HUES64 (cell line): ENCODE measurements around the gene TOM1.

Experiments used
- H3K27ac ChIP-seq: 2 replicates; pipeline ENCODE4 v1.7.0; 2013; ENCODE audit warnings: low read depth, low read length, inconsistent platforms
- H3K27me3 ChIP-seq: 2 replicates; pipeline ENCODE4 v1.6.1; 2013; ENCODE audit warnings: mild to moderate bottlenecking, low read length; ENCODE audit not compliant: insufficient read depth
- H3K36me3 ChIP-seq: 2 replicates; pipeline ENCODE4 v1.6.1; 2013; ENCODE audit warnings: mild to moderate bottlenecking, low read length; ENCODE audit not compliant: insufficient read depth
- H3K4me1 ChIP-seq: 2 replicates; pipeline ENCODE4 v1.6.1; 2013; ENCODE audit warnings: mild to moderate bottlenecking, low read length, moderate library complexity; ENCODE audit not compliant: insufficient read depth
- H3K4me3 ChIP-seq: 2 replicates; pipeline ENCODE4 v1.5.1; 2013; ENCODE audit warnings: mild to moderate bottlenecking, low read length, moderate library complexity
- H3K9ac ChIP-seq: 2 replicates; pipeline ENCODE4 v1.6.1; 2013; ENCODE audit warnings: mild to moderate bottlenecking, low read depth, low read length
- H3K9me3 ChIP-seq: 2 replicates; pipeline ENCODE4 v1.6.1; 2013; ENCODE audit warnings: low read depth, low read length; ENCODE audit not compliant: insufficient read depth
- WGBS: fragments of 150-250, 120-280 bp; methylation state at CpG from one replicate; pipeline ENCODE4 v1.1.7; 2013; ENCODE audit warnings: missing lambda C conversion rate; 5-methylcytosine and 5-hydroxymethylcytosine counted together

The TOM1 gene

GRCh38 chr22:35348026-35348590 is 48.4 kb downstream of the TOM1 start:
- Histone ChIP-seq H3K4me1 (no peaks in the 10 kb centered on the region), H3K9me3 (no peaks in the 10 kb centered on the region), H3K27me3 (peaks cover 6% of the 10 kb centered on the region), H3K4me3 (no peak overlapping the region), H3K9ac (no peak overlapping the region), H3K36me3 (0 out of 2 replicates have a peak, but pooled peaks cover 2% of the 10 kb centered on the region), H3K27ac (no peak overlapping the region)
- WGBS, result 95% methylated on average over 18 of the region's 18 CpGs

- WGBS, result 90% methylated on average over 5 of the region's 5 CpGs
Measured at GRCh38 chr22:35348703-35349102, 49.0 kb downstream of the TOM1 start.

GRCh38 chr22:35349368-35349703 is 49.6 kb downstream of the TOM1 start:
- Histone ChIP-seq H3K36me3 (no peaks in the 10 kb centered on the region), H3K9ac (no peak overlapping the region), H3K9me3 (no peaks in the 10 kb centered on the region), H3K27ac (no peak overlapping the region), H3K27me3 (peaks cover 6% of the 10 kb centered on the region), H3K4me3 (no peak overlapping the region), H3K4me1 (no peaks in the 10 kb centered on the region)
- 85% methylated on average over 9 of the region's 9 CpGs for WGBS

More at GRCh38 chr22:35348703-35349102, 49.0 kb downstream of the TOM1 start:
- Histone ChIP-seq H3K9me3 (no peaks in the 10 kb centered on the region), H3K27ac (no peak overlapping the region), H3K4me3 (no peak overlapping the region), H3K36me3 (0 out of 2 replicates have a peak, but pooled peaks cover under 1% of the 10 kb centered on the region), H3K4me1 (no peaks in the 10 kb centered on the region), H3K27me3 (peaks cover 6% of the 10 kb centered on the region), H3K9ac (no peak overlapping the region)

- Histone ChIP-seq H3K27me3 (peaks cover 6% of the 10 kb centered on the region), H3K36me3 (no peaks in the 10 kb centered on the region), H3K9me3 (no peaks in the 10 kb centered on the region), H3K4me3 (no peak overlapping the region), H3K9ac (no peak overlapping the region), H3K4me1 (no peaks in the 10 kb centered on the region), H3K27ac (no peak overlapping the region)
- WGBS, result 78% methylated on average over 17 of the region's 17 CpGs
Measured at GRCh38 chr22:35349704-35350538, 50.2 kb downstream of the TOM1 start.

GRCh38 chr22:35350539-35351503 is 51.1 kb downstream of the TOM1 start:
- Histone ChIP-seq H3K27ac (no peak overlapping the region), H3K9ac (peak overlapping the region; percentile 56), H3K36me3 (no peaks in the 10 kb centered on the region), H3K9me3 (no peaks in the 10 kb centered on the region), H3K27me3 (peaks cover 6% of the 10 kb centered on the region), H3K4me1 (no peaks in the 10 kb centered on the region), H3K4me3 (peak overlapping the region; percentile 66)
- 4% methylated on average over 47 of the region's 47 CpGs for WGBS

- WGBS, result 77% methylated on average over 18 of the region's 19 CpGs
- Histone ChIP-seq H3K9me3 (no peaks in the 10 kb centered on the region), H3K9ac (no peak overlapping the region), H3K4me3 (no peak overlapping the region), H3K4me1 (no peaks in the 10 kb centered on the region), H3K27ac (no peak overlapping the region), H3K27me3 (peaks cover 6% of the 10 kb centered on the region), H3K36me3 (no peaks in the 10 kb centered on the region)
Measured at GRCh38 chr22:35352214-35353111, 52.8 kb downstream of the TOM1 start.

- H3K4me1 ChIP-seq, result no peaks in the 10 kb centered on the region
- H3K9me3 ChIP-seq, result no peaks in the 10 kb centered on the region
- no peak overlapping the region for H3K27ac ChIP-seq
- H3K36me3 ChIP-seq, result no peaks in the 10 kb centered on the region
- H3K4me3 ChIP-seq, result no peak overlapping the region
- no peak overlapping the region for H3K9ac ChIP-seq
- WGBS, result 89% methylated on average over 11 of the region's 12 CpGs
- H3K27me3 ChIP-seq, result peaks cover 6% of the 10 kb centered on the region
Measured at GRCh38 chr22:35353318-35353717, 53.6 kb downstream of the TOM1 start.

- Histone ChIP-seq H3K27ac (no peak overlapping the region), H3K9ac (no peak overlapping the region)
- 89% methylated on average over 4 of the region's 4 CpGs for WGBS
Measured at GRCh38 chr22:35354068-35354467, 54.4 kb downstream of the TOM1 start.

GRCh38 chr22:35357883-35358621 is 58.4 kb downstream of the TOM1 start:
- no peak overlapping the region for H3K4me3 ChIP-seq

More at GRCh38 chr22:35354068-35354467, 54.4 kb downstream of the TOM1 start:
- Histone ChIP-seq H3K27me3 (peaks cover 6% of the 10 kb centered on the region), H3K4me3 (no peak overlapping the region), H3K4me1 (no peaks in the 10 kb centered on the region), H3K36me3 (no peaks in the 10 kb centered on the region), H3K9me3 (no peaks in the 10 kb centered on the region)

More at GRCh38 chr22:35357883-35358621, 58.4 kb downstream of the TOM1 start:
- H3K36me3 ChIP-seq, result no peaks in the 10 kb centered on the region
- H3K9ac ChIP-seq, result no peak overlapping the region
- no peaks in the 10 kb centered on the region for H3K27me3 ChIP-seq
- WGBS, result 83% methylated on average over 6 of the region's 6 CpGs
- H3K27ac ChIP-seq, result no peak overlapping the region
- H3K9me3 ChIP-seq, result no peaks in the 10 kb centered on the region
- H3K4me1 ChIP-seq, result no peaks in the 10 kb centered on the region
